Iris pigment epithelial cell (primary cell): ENCODE results near the gene SGCG.

Experiments
- DNase-seq: peaks from one replicate; pipeline ENCODE4 v3.0.0-alpha.2; 2011; ENCODE audit warnings: low read depth

SGCG gene

GRCh38 chr13:23330356-23330755 is 149.6 kb downstream of the SGCG start:
- no peak for DNase-seq

GRCh38 chr13:23339225-23339624 is 158.4 kb downstream of the SGCG start:
- DNase-seq: no peak

GRCh38 chr13:23344931-23345595 is 164.3 kb downstream of the SGCG start:
- peak; percentile 9 for DNase-seq

DNA sequence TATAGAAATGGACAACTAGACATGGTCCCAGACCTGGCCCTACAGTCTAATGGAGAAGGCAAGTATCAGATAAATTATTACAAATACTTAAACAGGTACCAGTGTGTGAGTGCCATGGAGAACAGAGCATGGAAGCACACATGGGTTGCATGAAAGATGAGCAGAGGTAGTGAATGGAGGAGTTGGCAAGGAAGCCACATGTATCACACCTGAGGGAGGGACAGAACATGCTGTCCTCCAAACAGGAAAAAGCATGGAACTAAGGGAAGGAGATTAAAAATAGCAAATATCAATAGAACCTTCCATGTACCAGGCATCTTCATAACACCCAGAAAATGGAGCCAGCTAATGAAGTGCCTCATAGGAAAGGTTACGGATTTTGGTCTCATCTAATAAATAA is 166.8 kb downstream of the SGCG start:
- DNase-seq: no peak

- DNase-seq: peak; percentile 28
Observed at GRCh38 chr13:23348262-23349127, 167.7 kb downstream of the SGCG start.

DNA sequence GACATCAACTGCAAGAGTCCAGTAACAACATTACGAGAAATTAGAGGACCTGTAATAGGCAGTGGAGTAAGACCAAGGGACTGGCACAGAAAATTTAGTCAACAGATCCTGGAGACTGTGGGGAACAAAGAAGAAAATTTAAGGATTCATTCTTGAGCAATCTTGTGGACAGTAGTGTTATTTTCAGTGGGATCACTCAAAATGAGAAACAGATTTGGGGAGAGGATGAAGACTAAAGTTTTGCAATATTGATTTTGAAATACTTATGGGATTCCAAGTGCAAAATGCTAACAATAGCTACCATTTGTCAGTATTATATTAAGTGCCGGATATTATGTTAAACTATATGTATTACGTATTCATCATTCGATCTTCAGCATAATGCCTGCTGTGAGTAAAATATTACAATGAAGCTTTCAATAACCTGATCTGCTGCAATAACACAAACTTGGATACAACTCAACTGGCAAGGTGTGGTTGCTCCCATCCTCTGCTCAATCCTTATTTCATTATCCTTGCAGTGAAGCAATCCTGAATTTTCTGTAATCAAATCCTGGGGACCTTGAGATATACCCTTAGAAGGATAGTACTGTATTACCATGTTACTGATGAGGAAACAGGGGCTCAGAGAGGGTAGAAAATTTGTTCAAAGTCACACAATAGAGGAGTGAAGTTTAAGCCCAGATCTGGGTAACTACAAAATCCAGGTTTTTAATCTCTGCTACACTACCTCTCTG is 168.6 kb downstream of the SGCG start:
- DNase-seq: no peak

GRCh38 chr13:23350009-23350408 is 169.2 kb downstream of the SGCG start:
- DNase-seq: no peak

DNA sequence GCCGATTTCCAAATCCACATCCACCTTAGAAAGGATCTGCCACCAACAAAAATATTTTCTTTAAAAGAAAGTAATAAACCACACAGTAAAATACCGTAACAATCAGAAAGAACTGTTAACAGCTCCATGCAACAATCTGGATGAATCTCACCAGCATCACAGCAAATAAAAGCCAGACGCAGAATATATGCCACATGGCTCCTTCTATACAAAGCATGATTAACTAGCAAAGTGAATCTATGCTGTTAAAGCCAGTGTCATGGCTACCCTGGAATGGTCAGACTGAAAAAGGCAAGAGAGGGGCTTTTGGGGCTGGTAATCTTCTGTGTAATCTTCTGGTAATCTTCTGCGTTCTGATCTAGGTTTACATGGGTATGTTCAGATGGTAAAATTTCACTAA is 171.4 kb downstream of the SGCG start:
- no peak for DNase-seq

- no peak for DNase-seq
Observed at GRCh38 chr13:23354520-23354919, 173.7 kb downstream of the SGCG start.

DNA sequence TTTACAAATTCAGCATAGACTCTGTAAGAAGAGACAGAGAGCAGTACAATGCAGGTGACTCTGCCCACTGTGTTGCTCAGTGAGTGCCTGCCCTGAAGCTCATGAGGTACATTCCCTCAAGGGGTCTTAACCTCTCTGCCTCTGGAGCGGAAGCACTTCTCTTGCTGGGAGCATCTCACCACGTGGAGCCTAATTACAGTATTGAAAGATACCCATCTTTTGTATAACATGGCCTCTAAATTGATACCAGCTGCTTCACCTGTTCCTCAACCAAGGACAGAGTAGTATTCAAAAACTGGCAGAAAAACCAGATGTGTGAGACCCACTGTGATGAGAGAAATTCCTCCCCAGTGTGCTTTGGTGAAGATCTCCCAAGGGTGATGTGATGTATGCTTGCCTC is 175.6 kb downstream of the SGCG start:
- DNase-seq: no peak

DNA sequence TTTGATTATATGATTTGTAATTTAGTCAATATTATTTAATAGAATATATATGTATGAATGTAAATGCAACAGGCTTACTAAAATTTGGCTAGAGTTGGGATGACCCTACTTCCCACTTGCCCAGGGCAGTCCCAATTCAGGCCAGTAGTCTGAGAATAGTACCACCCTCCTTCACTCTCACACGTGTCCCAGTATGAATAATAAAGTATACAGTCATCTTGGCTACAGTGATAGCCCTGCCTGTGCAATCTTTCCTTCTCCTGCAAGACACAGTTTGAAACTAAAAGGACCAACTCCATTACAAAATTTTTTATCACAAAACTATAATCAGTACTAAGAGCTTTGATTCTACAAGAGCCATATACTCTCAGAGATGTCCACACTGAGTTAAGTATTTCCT is 176.6 kb downstream of the SGCG start:
- no peak for DNase-seq

DNA sequence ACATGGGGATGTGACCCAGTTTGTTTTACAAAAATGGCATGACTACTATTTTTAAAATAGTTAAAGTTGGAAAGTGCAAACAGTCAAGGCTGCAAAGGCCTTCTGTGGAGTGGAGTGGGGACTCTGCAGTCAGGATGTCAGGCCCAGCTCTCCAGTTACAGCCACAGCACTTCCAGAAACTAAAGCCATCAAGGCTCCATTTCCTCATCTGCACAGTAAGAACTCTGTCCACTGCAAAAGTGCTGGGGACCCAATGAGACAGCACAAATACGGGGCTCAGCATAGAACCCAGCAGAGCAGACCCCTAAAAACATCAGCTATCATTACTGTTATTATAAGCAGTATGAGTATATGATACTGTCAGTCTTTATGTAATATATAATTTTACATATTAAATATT is 179.1 kb downstream of the SGCG start:
- DNase-seq: no peak

DNA sequence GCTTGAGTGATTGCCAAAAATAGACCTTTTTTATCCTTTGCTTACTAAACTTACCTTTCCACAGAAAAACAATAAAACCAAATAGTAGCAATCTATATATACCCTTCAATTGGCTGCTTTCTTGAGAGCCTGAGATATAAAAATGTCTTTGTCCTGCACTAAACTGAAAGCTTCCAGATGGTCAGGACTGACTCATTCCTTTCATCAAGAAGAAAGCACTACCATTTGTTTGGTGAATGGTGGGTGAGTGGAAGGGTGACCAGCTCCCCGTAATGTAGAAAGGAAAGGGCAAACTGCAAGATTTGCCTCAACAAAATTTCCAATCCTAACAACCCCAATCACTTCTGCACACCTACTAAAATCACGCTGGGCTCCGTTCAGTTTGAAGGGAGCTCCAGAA is 184.9 kb downstream of the SGCG start:
- no peak for DNase-seq

GRCh38 chr13:23367907-23368306 is 187.1 kb downstream of the SGCG start:
- DNase-seq: no peak

DNA sequence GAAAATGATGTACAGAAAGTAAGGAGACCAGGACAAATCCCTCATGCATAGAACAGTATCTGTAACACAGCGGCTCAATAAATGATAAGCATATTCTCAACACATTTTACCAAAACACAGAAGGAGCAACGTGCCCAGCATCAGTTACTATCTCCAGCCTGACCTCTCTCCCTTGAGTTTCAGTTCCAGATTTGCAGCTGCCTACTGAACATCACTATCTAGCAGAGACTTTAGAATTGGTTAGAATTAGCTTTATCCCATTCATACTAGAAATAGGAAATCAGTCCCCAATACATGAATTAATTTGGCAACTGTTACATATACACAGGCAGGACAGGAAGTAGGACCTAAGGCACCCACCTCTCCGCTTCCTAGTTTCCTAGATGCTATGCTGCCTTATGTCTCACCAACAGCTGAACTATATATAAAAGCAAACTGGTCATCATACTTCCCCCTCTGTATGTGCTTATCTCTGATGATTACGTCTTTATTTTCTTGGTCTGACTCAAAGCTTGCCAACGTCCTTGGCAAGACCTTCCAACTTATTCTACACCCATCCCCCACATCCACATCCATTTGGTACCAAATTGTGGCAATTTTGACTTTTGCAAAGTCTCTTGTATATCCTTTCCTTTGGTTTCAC is 191.6 kb downstream of the SGCG start:
- peak; percentile 57 for DNase-seq
